B cell (primary cell): ENCODE results near the gene MAGEA9B.

ENCODE experiments used
- CTCF ChIP-seq: fragments of 200-600 bp; IDR thresholded peaks from one replicate; pipeline ENCODE4 v1.8.0; 2022; ENCODE audit warnings: antibody characterized with exemption, mild to moderate bottlenecking
- EZH2 ChIP-seq: IDR thresholded peaks from 2 replicates; pipeline ENCODE4 v1.6.1; 2012; ENCODE audit warnings: borderline replicate concordance, low read depth, mild to moderate bottlenecking, moderate library complexity, low read length; ENCODE audit not compliant: insufficient read depth, poor library complexity, severe bottlenecking

GRCh38 chrX:149631234-149632165 is 44.2 kb upstream of the MAGEA9B start, which contains the start of gene TMEM185A:
- TF ChIP-seq CTCF (no peak), EZH2 (no peak)
